NB4 (cell line): ENCODE measurements around the gene ANXA2R.

Experiments used
- MYC ChIP-seq: IDR thresholded peaks from 2 replicates; pipeline ENCODE4 v1.6.1; 2011; ENCODE audit warnings: low read depth, low read length
- POLR2A ChIP-seq: IDR thresholded peaks from 2 replicates; pipeline ENCODE4 v1.6.1; 2011; ENCODE audit warnings: mild to moderate bottlenecking; ENCODE audit not compliant: insufficient read length; ENCODE audit errors: extremely low read depth
- TF ChIP-seq, protein P1 (sequence below): IDR thresholded peaks from one replicate; pipeline ENCODE4 v1.5.1; 2012; ENCODE audit warnings: low read depth, low read length
- TF ChIP-seq, protein P2 (sequence below): IDR thresholded peaks from 2 replicates; pipeline ENCODE4 v1.6.1; 2011; ENCODE audit warnings: low read depth, low read length

DNA sequence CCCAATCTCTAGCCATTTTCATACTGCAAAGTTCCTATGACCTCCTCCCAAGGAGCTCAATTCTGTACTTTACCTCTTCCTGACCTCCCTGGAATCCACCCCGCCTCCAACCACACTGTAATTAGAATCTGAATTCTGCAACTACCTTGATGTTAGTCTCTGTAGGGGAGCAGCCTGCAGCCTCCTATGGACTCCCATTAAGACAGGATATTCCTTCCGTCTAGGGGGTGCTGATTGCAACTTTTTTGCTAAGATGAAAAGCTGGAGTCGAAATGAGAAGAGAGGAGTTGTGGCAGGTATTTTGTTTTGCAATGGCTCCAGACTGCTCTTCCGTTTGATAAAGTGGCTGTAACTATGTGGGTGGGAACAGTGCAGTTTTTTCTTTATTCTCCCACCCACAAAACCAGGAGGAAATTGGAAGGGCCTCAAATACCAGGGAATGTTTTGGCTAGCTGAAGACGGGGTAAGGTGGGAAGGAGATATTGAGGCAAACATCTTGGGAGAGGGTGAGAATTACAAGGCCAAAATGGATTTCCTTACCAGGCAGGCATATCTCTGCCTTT lies 23.8 kb downstream of the ANXA2R start:
- TF ChIP-seq, protein P1, sequence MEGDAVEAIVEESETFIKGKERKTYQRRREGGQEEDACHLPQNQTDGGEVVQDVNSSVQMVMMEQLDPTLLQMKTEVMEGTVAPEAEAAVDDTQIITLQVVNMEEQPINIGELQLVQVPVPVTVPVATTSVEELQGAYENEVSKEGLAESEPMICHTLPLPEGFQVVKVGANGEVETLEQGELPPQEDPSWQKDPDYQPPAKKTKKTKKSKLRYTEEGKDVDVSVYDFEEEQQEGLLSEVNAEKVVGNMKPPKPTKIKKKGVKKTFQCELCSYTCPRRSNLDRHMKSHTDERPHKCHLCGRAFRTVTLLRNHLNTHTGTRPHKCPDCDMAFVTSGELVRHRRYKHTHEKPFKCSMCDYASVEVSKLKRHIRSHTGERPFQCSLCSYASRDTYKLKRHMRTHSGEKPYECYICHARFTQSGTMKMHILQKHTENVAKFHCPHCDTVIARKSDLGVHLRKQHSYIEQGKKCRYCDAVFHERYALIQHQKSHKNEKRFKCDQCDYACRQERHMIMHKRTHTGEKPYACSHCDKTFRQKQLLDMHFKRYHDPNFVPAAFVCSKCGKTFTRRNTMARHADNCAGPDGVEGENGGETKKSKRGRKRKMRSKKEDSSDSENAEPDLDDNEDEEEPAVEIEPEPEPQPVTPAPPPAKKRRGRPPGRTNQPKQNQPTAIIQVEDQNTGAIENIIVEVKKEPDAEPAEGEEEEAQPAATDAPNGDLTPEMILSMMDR = no peak
- TF ChIP-seq POLR2A (no peak), MYC (no peak)
- TF ChIP-seq, protein P2, sequence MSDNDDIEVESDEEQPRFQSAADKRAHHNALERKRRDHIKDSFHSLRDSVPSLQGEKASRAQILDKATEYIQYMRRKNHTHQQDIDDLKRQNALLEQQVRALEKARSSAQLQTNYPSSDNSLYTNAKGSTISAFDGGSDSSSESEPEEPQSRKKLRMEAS = no peak
